A549 (cell line): Measurements from ENCODE around the gene PARP12.

Source experiments
- CEBPB ChIP-seq, 2 experiments: fragments of >200 bp in 1 of 2; sonication (Bioruptor Twin) in 1 of 2; formaldehyde crosslinking in 1 of 2; IDR thresholded peaks; 2 replicates each; pipeline ENCODE4 v1.6.1; 2012 to 2016
- CTCF ChIP-seq: fragments of >200 bp; sonication (Bioruptor Twin); formaldehyde crosslinking; IDR thresholded peaks from 3 replicates; pipeline ENCODE4 v1.5.1; 2016
- POLR2A ChIP-seq: IDR thresholded peaks from 2 replicates; pipeline ENCODE4 v1.6.1; 2012; ENCODE audit warnings: mild to moderate bottlenecking, low read length
- POLR2AphosphoS2 ChIP-seq: conservative IDR thresholded peaks from 2 replicates; pipeline ENCODE4 v1.6.1; 2012; ENCODE audit warnings: low read length, improper control_type of control experiment, inconsistent platforms

- no peak for TF ChIP-seq CTCF
- TF ChIP-seq CEBPB (IDR thresholded peaks at IDR 0.05), result no peak
- no peak for TF ChIP-seq POLR2AphosphoS2
- TF ChIP-seq POLR2A, result no peak
Observed at GRCh38 chr7:140025241-140025640, 37.5 kb downstream of the PARP12 start.
